HAP-1 (cell line): ENCODE results near the gene GBX1.

Source experiments
- DNase-seq, 2 experiments: peaks; one replicate each; pipeline ENCODE4 v3.0.0-alpha.2; 2016 to 2020; ENCODE audit warnings: low spot score in 2 of 2
- H3K27me3 ChIP-seq: fragments of 250-450 bp; sonication (Bioruptor Pico); 2 replicates; pipeline ENCODE4 v1.5.1; 2020; ENCODE audit warnings: low read depth, mild to moderate bottlenecking, moderate library complexity
- H3K36me3 ChIP-seq: fragments of 250-450 bp; sonication (Bioruptor Pico); replicated peaks from 2 replicates; pipeline ENCODE4 v1.5.1; 2020; ENCODE audit warnings: mild to moderate bottlenecking
- H3K4me1 ChIP-seq: fragments of 250-450 bp; sonication (Bioruptor Pico); 2 replicates; pipeline ENCODE4 v1.5.1; 2020; ENCODE audit warnings: mild to moderate bottlenecking
- H3K4me3 ChIP-seq: fragments of 250-450 bp; sonication (Bioruptor Pico); 2 replicates; pipeline ENCODE4 v1.5.1; 2020; ENCODE audit warnings: mild to moderate bottlenecking, moderate library complexity
- H3K9me3 ChIP-seq: fragments of 250-450 bp; sonication (Bioruptor Pico); 2 replicates; pipeline ENCODE4 v1.5.1; 2020; ENCODE audit warnings: mild to moderate bottlenecking, moderate library complexity
- in situ Hi-C: fragments of 300-500 bp; cut with MboI; formaldehyde crosslinking; loops from 3 replicates; pipeline ENCODE4 v1.14.3; 2020; ENCODE audit warnings: low sequenced_read_pairs, inconsistent platforms, mixed read lengths

The GBX1 gene

DNA sequence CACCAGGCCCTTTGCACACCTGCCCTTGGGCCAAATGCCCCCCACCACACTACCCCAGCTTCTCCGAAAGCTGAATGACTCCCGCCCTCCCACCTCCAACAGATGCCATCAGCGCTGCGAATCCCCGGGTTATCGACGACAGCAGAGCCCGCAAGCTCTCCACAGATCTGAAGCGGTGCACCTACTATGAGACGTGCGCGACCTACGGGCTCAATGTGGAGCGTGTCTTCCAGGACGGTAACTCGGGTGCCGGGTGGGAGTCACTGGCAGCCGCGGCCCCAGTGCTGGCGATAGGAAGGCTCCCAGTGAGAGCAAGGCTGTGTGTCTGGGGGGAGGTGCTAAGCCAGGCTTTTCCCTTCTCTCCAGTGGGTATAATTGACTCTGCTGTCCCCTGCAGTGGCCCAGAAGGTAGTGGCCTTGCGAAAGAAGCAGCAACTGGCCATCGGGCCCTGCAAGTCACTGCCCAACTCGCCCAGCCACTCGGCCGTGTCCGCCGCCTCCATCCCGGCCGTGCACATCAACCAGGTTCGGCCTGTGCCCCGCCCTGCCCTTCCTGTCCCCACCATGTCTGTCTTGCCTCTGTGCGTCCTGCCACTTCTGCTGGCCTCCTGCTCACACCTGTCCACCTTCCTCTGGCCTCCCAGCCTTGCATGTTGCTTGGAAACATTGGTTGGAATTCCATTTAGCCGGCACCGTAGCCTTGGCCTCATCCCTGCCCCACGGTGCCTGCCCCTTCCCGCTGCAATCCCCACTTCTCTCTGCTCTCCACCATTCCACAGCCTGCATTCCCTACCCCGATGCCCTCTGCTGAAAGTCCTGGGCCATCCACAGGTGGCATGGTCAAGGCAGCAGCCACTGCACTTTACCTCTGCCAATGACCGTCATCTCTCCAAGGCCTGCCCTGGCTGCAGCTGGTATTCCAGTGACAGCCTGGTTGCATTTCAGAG lies 49.1 kb downstream of the GBX1 start:
- H3K4me1 ChIP-seq, result no peaks in the 10 kb centered on the region
- no peaks in the 10 kb centered on the region for H3K9me3 ChIP-seq
- H3K4me3 ChIP-seq, result no peak overlapping the region
- H3K27me3 ChIP-seq, result no peaks in the 10 kb centered on the region
- in situ Hi-C loops, result no loop called here
- no peak for DNase-seq
- H3K36me3 ChIP-seq, result peaks cover 37% of the 10 kb centered on the region

DNA sequence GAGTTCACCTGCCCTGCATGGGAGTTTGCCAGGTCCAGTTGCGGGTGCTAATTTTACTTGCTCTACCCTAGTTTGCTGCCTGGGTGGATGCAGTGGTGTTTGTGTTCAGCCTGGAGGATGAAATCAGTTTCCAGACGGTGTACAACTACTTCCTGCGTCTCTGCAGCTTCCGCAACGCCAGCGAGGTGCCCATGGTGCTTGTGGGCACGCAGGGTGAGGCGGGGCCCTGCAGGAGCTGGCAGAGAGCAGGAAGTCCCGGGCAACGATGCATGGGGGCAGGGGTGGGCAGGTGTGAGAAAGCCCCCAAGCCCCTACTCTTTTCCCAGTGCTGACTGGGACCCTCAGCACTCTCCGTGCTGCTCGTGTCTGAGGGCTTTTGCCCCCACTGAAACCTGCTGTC lies 49.9 kb downstream of the GBX1 start:
- Histone ChIP-seq H3K27me3 (no peaks in the 10 kb centered on the region), H3K9me3 (no peaks in the 10 kb centered on the region), H3K36me3 (peaks cover 40% of the 10 kb centered on the region), H3K4me3 (no peak overlapping the region), H3K4me1 (no peaks in the 10 kb centered on the region)
- in situ Hi-C loops, result no loop called here
- no peak for DNase-seq

DNA sequence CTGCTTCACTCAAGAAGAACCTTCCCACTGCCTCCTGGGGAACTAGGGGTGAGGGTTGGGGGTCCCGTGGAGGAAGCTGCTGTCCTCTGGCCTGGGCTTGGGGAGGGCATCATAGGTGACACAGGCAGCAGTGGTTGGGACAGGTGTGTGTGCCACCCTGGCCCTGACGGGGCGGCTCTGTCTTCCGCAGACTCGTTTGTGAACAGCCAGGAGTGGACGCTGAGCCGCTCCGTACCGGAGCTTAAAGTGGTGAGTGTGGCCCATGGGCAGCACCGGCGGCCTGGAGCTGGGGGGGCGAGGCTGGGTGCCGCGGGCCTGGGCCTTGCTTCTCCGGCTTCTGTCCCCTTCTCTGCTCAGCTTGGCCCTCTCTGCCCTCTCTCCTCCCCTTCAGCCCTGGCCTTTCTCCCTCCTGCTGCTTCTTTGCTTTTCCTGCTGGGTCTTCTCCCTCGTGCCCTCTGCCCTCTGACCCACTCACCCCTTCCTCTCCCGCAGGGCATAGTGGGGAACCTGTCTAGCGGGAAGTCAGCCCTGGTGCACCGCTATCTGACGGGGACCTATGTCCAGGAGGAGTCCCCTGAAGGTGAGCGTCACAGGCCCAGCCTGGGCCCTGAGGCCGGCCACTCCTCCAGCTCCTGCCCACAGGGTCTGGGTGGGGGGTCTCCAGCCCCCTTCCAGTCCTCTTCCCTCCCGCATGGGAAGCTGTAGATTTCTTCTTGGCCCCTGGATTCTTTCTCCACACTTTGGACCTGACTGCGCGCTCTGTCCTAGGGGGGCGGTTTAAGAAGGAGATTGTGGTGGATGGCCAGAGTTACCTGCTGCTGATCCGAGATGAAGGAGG lies 50.7 kb downstream of the GBX1 start:
- no peak for DNase-seq
- H3K27me3 ChIP-seq, result no peaks in the 10 kb centered on the region
- in situ Hi-C loops, result no loop called here
- H3K9me3 ChIP-seq, result no peaks in the 10 kb centered on the region
- H3K4me1 ChIP-seq, result no peaks in the 10 kb centered on the region
- H3K4me3 ChIP-seq, result no peak overlapping the region
- H3K36me3 ChIP-seq, result peaks cover 40% of the 10 kb centered on the region

DNA sequence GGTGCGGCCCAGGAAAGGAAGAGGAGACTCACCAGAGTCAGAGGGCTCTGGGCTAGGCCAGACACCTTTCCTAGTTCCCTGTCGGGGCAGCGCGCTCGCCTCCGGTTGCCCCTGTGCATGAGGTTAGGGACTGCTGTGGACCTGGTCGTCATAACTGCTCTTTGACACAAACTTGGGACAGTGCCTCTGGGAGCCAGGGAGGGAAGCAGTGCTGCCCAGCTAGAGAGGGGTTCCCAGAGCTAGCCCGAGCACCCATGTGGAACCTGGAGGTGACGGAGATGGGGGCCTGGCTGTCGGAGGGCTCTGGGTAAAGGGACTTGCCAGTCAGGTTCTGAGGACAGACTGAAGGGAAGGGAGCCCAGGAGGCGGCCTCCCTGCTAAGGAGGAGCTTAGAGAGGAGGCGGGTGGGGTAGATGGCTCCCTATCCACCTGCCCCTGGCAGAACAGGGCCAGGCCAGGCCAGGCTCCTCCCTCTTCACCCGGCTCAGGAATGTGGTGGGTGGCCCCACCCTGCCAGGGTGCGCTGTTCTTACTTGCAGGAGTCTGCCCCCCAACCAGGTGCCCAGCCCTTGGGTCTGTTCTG lies 51.6 kb downstream of the GBX1 start:
- in situ Hi-C loops, result no loop called here
- no peaks in the 10 kb centered on the region for H3K4me1 ChIP-seq
- H3K4me3 ChIP-seq, result no peak overlapping the region
- DNase-seq, result no peak
- peaks cover 39% of the 10 kb centered on the region for H3K36me3 ChIP-seq
- H3K9me3 ChIP-seq, result no peaks in the 10 kb centered on the region
- H3K27me3 ChIP-seq, result no peaks in the 10 kb centered on the region

DNA sequence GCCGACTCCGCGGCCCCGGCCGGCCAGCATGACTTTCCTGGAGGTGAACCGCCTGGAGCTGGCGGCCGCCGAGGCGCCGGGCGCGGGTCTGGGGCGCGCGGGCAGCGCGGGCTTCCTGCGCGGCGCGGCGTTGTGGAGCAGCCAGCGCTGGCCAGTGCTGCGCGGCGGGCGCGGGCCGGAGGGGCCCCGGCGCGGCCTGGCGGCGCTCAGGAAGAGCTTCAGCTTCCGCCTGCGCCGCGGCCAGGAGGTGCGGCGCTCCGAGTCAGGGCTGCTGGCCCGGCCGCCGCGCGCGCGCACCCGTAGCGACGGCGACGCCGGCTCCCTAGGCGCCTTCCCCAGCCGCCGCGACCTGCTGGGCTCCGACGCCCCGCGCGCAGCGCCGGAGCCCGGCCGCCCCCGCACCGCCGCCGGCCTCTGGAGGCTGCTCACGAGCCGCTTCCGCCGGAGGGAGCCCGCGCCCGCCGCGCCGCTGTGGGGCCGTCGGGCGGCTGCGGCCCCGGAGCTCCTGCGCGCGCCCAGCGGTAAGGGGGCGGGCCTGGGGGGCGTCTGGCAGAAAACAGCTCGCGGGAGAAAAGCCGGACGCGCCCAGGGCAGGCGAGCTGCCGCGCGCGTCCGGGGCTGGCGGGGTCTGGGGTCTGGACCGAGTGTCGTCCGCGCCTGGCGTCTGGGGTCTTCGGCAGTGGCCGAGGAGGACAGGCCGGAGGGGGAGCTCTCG lies 52.2 kb downstream of the GBX1 start:
- DNase-seq, result no peak
- Histone ChIP-seq H3K4me1 (no peaks in the 10 kb centered on the region), H3K4me3 (no peak overlapping the region), H3K9me3 (no peaks in the 10 kb centered on the region), H3K36me3 (peaks cover 33% of the 10 kb centered on the region), H3K27me3 (no peaks in the 10 kb centered on the region)
- in situ Hi-C loops, result no loop called here

DNA sequence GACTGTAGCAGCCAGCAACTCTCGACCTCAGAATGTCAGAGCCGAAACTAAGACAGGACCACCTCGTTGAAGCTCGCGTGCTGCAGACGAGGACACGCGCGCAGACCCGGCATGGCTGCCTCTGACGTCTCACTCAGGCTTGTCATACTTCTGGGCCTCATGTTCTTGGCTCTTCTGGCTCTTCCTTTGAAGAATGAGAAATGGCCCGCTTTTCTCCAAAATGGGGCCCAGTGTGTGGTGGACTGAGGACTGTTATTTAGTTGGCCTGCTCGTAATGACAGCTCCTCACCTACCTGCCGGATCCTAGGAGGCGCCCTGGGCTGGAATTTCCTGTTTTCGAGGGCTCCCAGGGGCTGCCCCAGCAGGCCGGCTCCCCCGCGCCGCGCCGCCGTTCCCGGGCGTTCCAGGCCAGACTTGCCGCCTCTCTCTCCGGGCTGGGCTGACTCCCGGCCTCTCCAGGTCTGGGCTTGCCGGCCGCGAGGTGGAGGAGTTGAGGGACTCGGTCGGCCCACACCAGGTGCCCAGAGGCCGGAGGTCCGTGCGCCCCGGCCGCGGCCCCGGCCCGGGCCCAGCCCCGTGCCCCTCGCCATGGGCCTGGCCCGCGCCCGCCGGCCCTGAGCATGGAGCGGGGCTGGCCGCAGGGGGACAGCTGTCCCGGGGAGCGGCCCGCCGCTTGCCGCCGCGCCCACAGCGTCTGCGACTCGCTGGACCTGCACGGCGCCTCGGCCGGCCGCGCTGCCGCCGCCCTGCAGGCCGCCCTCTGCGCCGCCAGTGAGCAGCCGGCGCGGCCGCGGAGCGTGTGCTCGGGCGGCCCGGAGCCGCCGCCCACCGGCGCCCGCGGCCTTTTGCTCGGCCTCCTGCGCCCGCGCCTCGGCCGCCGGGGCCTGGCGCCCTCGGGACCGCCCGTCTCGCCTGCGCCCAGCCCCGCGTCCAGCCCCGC lies 53.1 kb downstream of the GBX1 start:
- no peaks in the 10 kb centered on the region for H3K9me3 ChIP-seq
- in situ Hi-C loops, result no loop called here
- DNase-seq, result no peak
- H3K27me3 ChIP-seq, result no peaks in the 10 kb centered on the region
- peaks cover 24% of the 10 kb centered on the region for H3K36me3 ChIP-seq
- H3K4me3 ChIP-seq, result no peak overlapping the region
- H3K4me1 ChIP-seq, result no peaks in the 10 kb centered on the region

DNA sequence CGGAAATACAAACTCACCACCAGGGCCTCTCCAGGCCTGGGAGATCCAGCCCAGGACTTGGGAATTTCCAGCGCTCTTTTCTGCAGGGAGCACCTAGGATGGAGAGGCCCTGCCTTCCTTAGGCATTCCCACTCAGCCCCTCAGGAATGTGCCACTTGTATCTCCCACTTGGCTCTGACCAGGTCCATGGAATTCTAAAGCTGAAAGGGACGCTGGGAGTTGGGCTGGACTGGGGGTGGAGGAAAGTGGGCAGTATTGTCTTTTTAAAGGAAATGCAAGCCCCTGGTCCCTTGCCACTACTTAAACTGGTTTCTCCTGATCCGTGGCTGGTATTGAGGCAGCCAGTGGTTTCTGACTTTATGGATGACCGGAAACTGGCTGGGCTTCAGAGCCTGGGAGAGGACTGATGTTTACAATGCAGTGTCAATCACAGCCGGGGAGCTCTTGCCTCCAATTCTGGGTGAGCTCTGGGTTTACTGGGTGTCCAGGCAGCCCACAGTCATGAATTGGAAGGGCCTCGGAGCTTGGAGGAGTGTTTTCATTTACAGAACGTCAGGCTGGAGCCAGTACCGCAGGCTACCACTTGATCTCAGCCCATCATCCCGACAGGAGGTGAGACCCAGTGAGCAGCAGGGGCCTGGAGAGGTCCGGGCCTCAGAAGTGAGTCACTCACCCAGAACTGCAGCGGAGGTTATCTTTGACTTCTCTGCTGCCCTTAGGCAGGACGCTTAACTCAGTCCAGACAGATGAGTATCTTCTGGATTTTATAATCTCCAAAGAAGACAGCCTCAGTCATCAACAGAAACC lies 53.9 kb downstream of the GBX1 start:
- no peak overlapping the region for H3K4me3 ChIP-seq
- H3K27me3 ChIP-seq, result no peaks in the 10 kb centered on the region
- no peaks in the 10 kb centered on the region for H3K4me1 ChIP-seq
- DNase-seq, result no peak
- in situ Hi-C loops, result no loop called here
- peaks cover 16% of the 10 kb centered on the region for H3K36me3 ChIP-seq
- no peaks in the 10 kb centered on the region for H3K9me3 ChIP-seq

DNA sequence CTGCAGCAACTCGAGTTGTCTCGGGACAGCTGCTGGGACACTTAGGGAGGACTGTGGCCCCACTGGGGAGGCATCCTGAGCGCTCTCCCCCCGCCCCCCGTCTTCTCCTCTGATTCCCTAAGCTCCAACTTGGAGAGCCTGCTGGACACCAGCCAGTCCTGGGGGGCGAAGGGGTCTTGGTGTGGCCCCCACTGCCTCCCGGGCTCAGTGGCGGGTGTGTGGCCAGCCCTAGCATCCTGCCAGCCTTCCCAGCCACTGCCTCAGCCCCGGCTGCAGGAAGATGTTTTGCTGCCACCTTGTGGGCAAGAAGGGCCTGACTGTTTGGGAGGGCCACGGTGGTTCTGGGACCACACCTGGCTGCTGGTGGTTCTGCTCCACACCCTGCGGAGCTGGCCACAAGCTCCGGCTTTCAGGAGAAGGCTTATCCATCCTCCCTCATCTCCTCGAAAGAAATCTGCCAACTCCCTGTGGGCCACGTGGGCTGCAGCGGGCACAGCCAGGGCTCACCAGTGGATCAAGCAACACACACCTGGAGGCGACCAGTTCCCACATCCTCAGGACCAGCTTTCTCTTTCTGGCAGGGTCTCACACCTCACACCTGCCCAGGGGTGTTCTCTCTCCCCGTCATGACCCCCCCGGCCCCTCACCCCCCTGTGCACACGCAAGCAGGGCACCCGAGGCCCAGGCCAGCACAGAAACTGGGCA lies 56.4 kb downstream of the GBX1 start:
- in situ Hi-C loops, result no loop called here
- peak; percentile 44 to 83 for DNase-seq
- no peak overlapping the region for H3K4me3 ChIP-seq
- H3K9me3 ChIP-seq, result no peaks in the 10 kb centered on the region
- H3K4me1 ChIP-seq, result no peaks in the 10 kb centered on the region
- no peaks in the 10 kb centered on the region for H3K27me3 ChIP-seq
- H3K36me3 ChIP-seq, result peaks cover 8% of the 10 kb centered on the region; the same call in 1 of the 2 replicates

DNA sequence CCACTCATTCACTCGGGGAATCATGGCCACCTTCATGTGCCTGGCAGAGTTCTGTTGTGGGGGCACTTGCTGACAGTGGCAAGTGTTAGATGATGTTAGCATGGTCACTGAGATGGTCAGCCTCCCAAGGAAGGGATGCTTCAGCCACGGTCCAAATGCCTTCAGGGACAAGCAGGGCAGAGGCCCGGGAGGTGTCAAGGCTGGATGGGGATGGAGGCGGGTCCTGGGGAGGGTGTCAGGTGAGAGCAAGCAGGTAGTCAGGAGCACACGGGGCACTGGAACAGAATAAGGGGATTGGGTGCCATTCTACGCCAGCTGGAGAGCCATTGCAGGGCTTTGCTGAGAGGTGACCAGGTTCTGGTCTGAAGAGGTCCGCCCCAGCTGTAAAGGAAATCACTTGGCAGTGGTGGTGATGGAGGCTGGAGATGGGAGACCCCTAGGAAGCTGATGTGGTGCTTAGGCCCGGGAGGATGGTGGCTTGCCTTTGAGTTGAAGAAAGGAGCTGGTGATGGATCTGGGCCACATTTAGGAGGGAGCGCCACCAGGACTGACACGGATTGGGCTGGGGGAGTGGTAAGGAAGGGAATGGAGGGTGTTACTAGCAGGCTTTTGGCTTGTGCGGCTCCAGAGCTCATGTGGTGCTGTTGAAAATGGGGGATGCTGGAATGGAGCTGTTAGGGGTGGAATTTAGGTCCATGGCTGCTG lies 57.1 kb downstream of the GBX1 start:
- peaks cover 9% of the 10 kb centered on the region for H3K36me3 ChIP-seq
- DNase-seq, result no peak
- H3K9me3 ChIP-seq, result no peaks in the 10 kb centered on the region
- H3K27me3 ChIP-seq, result no peaks in the 10 kb centered on the region
- no peaks in the 10 kb centered on the region for H3K4me1 ChIP-seq
- H3K4me3 ChIP-seq, result no peak overlapping the region
- in situ Hi-C loops, result no loop called here

DNA sequence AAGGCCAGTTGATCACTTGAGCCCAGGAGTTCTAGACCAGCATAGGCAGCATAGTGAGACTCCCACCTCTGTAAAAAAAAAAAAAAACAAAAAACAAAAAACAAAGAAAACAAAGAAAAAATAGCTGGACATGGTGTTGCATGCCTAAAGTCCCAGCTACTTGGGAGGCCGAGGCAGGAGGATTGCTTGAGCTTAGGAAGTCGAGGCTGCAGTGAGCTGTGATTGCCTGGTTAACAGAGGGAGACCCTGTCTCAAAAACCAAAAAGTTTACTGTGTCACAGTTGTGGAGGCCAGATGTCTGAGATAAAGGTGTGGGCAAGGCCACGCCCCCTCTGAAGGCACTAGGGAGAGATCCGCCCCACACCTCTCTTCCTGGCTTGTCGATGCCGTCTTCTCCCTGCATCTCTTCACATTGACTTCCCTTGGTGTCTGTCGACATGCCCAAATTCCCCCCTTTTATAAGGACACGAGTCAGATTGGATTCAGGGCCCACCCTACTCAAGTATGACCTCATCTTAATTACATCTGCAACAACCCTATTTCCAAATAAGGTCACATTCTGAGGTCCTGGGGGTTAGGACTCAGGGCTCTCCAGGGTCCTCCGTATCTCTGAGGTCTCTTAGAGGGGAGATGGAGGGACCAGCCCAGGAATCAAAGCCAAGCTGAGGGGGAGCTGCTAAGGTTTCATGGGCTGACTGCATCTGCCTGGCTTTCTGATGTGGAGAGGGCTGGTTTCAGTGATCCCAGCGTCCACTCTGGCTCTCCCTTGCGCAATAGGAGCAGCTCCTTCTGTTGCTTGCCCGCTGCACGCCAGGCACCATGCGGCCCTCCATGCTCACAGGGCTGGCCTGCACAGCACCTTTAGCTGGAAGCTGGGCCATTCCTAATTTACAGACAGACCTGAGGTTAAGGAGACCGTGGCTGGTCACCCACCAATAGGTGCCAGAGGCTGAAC lies 58.1 kb downstream of the GBX1 start:
- Histone ChIP-seq H3K36me3 (peaks cover 9% of the 10 kb centered on the region), H3K4me1 (peaks cover 2% of the 10 kb centered on the region), H3K27me3 (no peaks in the 10 kb centered on the region), H3K9me3 (no peaks in the 10 kb centered on the region), H3K4me3 (no peak overlapping the region)
- in situ Hi-C loops, result no loop called here
- no peak for DNase-seq
